CD14-positive monocyte (primary cell): ENCODE results near the gene PPP1R3C. TPM values are rescaled to one million over a fixed set of nuclear protein-coding genes. Genes with fewer than 3 reads are reported as not detected.

ENCODE experiments used
- DNase-seq, 3 donors: peaks; one replicate each; pipeline ENCODE4 v3.0.0-alpha.2; 2011 to 2022
- H2AFZ ChIP-seq: 2 replicates; pipeline ENCODE4 v1.6.0; 2012; ENCODE audit warnings: mild to moderate bottlenecking, low read depth, low read length, inconsistent platforms; ENCODE audit not compliant: insufficient read depth, poor library complexity, severe bottlenecking
- H3K27ac ChIP-seq, 2 donors: 1 replicate in 1 of 2; 2 replicates in 1 of 2; pipeline ENCODE4 v1.5.1; 2012 to 2013; ENCODE audit warnings: low read length in 2 of 2, control low read depth in 1 of 2, inconsistent platforms in 1 of 2, low read depth in 1 of 2, mild to moderate bottlenecking in 1 of 2
- H3K27me3 ChIP-seq, 2 donors: one replicate each; pipeline versions ENCODE4 v1.6.0 to v1.6.1; 2011 to 2013; ENCODE audit warnings: low read length in 2 of 2; ENCODE audit not compliant: control insufficient read depth in 2 of 2, insufficient read depth in 2 of 2
- H3K36me3 ChIP-seq, 2 donors: replicated peaks in 1 of 2; 1 replicate in 1 of 2; 2 replicates in 1 of 2; pipeline versions ENCODE4 v1.5.1 to v1.6.1; 2012 to 2013; ENCODE audit warnings: low read length in 2 of 2, control low read depth in 1 of 2, inconsistent platforms in 1 of 2, mild to moderate bottlenecking in 1 of 2; ENCODE audit not compliant: insufficient read depth in 2 of 2, control insufficient read depth in 1 of 2
- H3K4me1 ChIP-seq, 2 donors: 1 replicate in 1 of 2; 2 replicates in 1 of 2; pipeline versions ENCODE4 v1.5.1 to v1.6.1; 2012 to 2013; ENCODE audit warnings: low read length in 2 of 2, control low read depth in 1 of 2, inconsistent platforms in 1 of 2, mild to moderate bottlenecking in 1 of 2, moderate library complexity in 1 of 2; ENCODE audit not compliant: insufficient read depth in 2 of 2, control insufficient read depth in 1 of 2
- H3K4me2 ChIP-seq: replicated peaks from 2 replicates; pipeline ENCODE3; 2012; ENCODE audit warnings: low read length, moderate library complexity, mild to moderate bottlenecking; ENCODE audit not compliant: poor library complexity, severe bottlenecking; ENCODE audit errors: extremely low read depth
- H3K4me3 ChIP-seq, 3 experiments: fragments of 200-600 bp in 1 of 3; sonication (generic) in 1 of 3; replicated peaks in 1 of 3; 1 replicate in 2 of 3; 2 replicates in 1 of 3; pipeline ENCODE4 v1.5.1; 2011 to 2013; ENCODE audit warnings: low read length in 3 of 3, mild to moderate bottlenecking in 3 of 3, control low read depth in 2 of 3, low read depth in 2 of 3, inconsistent platforms in 1 of 3, moderate library complexity in 1 of 3
- H3K79me2 ChIP-seq: 2 replicates; pipeline ENCODE4 v1.6.0; 2012; ENCODE audit warnings: mild to moderate bottlenecking, control low read depth, inconsistent platforms, low read length, moderate library complexity; ENCODE audit not compliant: insufficient read depth
- H3K9ac ChIP-seq: 2 replicates; pipeline ENCODE4 v1.6.0; 2017; ENCODE audit warnings: low read length, mild to moderate bottlenecking; ENCODE audit not compliant: insufficient read depth, poor library complexity, severe bottlenecking
- H3K9me3 ChIP-seq, 2 donors: replicated peaks in 1 of 2; 1 replicate in 1 of 2; 2 replicates in 1 of 2; pipeline versions ENCODE4 v1.5.1 to v1.6.1; 2012 to 2013; ENCODE audit warnings: low read length in 2 of 2, control low read depth in 1 of 2; ENCODE audit not compliant: control insufficient read depth in 1 of 2, insufficient read depth in 1 of 2
- H4K20me1 ChIP-seq: 2 replicates; pipeline ENCODE4 v1.6.0; 2012; ENCODE audit warnings: mild to moderate bottlenecking, low read length, control low read depth, moderate library complexity; ENCODE audit not compliant: insufficient read depth
- H3K27ac Mint-ChIP-seq, 7 donors: one replicate each; pipeline ENCODE4 v1.8.0; 2020; ENCODE audit warnings: mild to moderate bottlenecking in 7 of 7, mixed read lengths in 7 of 7, moderate library complexity in 6 of 7, inconsistent platforms in 2 of 7
- H3K27me3 Mint-ChIP-seq, 3 donors: one replicate each; pipeline ENCODE4 v1.8.0; 2021 to 2022; ENCODE audit warnings: low read depth in 3 of 3, mild to moderate bottlenecking in 3 of 3, mixed read lengths in 3 of 3, moderate library complexity in 3 of 3, inconsistent platforms in 1 of 3
- H3K36me3 Mint-ChIP-seq, 2 donors: one replicate each; pipeline ENCODE4 v1.8.0; 2020; ENCODE audit warnings: mixed read lengths in 2 of 2, inconsistent platforms in 1 of 2, mild to moderate bottlenecking in 1 of 2
- H3K4me1 Mint-ChIP-seq: one replicate; pipeline ENCODE4 v1.8.0; 2020; ENCODE audit warnings: mild to moderate bottlenecking, mixed read lengths
- H3K4me3 Mint-ChIP-seq, 2 donors: one replicate each; pipeline ENCODE4 v1.8.0; 2020; ENCODE audit warnings: mild to moderate bottlenecking in 2 of 2, mixed read lengths in 2 of 2, moderate library complexity in 1 of 2
- H3K9me3 Mint-ChIP-seq, 7 donors: one replicate each; pipeline ENCODE4 v1.8.0; 2020 to 2022; ENCODE audit warnings: mixed read lengths in 7 of 7, mild to moderate bottlenecking in 6 of 7, moderate library complexity in 6 of 7, inconsistent platforms in 2 of 7
- whole genome bisulfite sequencing: methylation state at CpG from one replicate; pipeline ENCODE4 v1.1.5; 2013; ENCODE audit warnings: missing lambda C conversion rate; ENCODE audit not compliant: insufficient coverage; 5-methylcytosine and 5-hydroxymethylcytosine counted together
- intact Hi-C, 2 donors: fragments of 100-400 bp; cut with micrococcal nuclease; formaldehyde crosslinking; loops; one replicate each; pipeline versions ENCODE4 v1.15.0 to v1.15.1; 2023
- polyA plus RNA-seq, 3 donors: library from polyadenylated mRNA; depleted of rRNA in 1 of 3; unstranded in 2 of 3; stranded (reverse) in 1 of 3; fragments of 300-500 nt in 2 of 3; fragments of >200 nt in 1 of 3; fragmentation: Illumina TruSeq in 2 of 3; gene quantifications; 1 replicate in 2 of 3; 2 replicates in 1 of 3; pipeline ENCODE4 v1.2.3, GENCODE V29; 2012 to 2021
- TF ChIP-seq, protein P1 (sequence below): fragments of 200-600 bp; IDR thresholded peaks from one replicate; pipeline ENCODE4 v1.8.0; 2022; ENCODE audit warnings: antibody characterized with exemption, mild to moderate bottlenecking

The PPP1R3C gene
- polyA plus RNA-seq, 3 donors: not detected

DNA sequence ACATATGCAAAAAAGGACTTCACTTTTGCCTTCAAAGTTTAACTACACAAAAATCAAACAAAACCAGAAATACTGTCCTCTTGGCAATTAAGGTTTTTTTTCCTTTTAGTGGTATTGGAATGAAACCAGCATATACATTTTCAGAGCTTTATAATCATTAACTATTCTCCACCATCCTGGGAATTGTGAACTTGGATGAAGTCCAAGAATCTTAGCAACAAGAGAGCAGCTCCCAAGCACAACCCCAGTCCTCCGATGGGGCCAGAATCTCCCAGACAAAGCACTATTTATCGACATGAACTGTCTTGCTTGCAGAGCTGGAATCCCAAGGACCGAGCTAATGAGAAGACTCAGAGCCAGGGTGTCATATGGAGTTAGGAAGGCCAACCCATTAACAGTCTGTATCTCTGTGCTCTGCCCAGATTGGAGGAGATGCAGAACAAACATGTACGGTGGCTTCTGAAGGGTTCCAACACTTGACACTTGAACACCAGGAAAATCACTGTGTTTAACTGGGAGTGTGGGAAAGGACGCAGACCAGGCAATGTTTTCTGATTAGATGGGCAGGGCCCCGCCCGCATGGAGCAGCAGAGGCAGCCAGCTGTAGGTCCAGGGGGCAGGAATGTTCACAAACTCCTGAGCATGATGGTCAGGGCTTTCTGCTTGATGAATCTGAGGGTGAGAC lies 35.5 kb downstream of the PPP1R3C start:
- Histone ChIP-seq H3K4me2 (no peak overlapping the region), H4K20me1 (no peaks in the 10 kb centered on the region), H3K9ac (no peak overlapping the region), H3K4me3 (no peak overlapping the region), H2AFZ (no peak overlapping the region), H3K27ac (no peak overlapping the region), H3K27me3 (no peaks in the 10 kb centered on the region), H3K79me2 (no peaks in the 10 kb centered on the region), H3K4me1 (no peaks in the 10 kb centered on the region), H3K9me3 (no peaks in the 10 kb centered on the region), H3K36me3 (no peaks in the 10 kb centered on the region)
- H3K36me3 Mint-ChIP-seq: no peaks in the 10 kb centered on the region
- H3K4me1 Mint-ChIP-seq: no peaks in the 10 kb centered on the region
- intact Hi-C loops: no loop called here
- peaks cover 1 to 8% (median 7%) of the 10 kb centered on the region in 3 donors for H3K27me3 Mint-ChIP-seq
- peaks cover 0 to 5% (median 0%) of the 10 kb centered on the region in 7 donors for H3K9me3 Mint-ChIP-seq
- H3K27ac Mint-ChIP-seq: no peak overlapping the region
- DNase-seq: no peak
- no peak overlapping the region for H3K4me3 Mint-ChIP-seq
- TF ChIP-seq, protein P1, sequence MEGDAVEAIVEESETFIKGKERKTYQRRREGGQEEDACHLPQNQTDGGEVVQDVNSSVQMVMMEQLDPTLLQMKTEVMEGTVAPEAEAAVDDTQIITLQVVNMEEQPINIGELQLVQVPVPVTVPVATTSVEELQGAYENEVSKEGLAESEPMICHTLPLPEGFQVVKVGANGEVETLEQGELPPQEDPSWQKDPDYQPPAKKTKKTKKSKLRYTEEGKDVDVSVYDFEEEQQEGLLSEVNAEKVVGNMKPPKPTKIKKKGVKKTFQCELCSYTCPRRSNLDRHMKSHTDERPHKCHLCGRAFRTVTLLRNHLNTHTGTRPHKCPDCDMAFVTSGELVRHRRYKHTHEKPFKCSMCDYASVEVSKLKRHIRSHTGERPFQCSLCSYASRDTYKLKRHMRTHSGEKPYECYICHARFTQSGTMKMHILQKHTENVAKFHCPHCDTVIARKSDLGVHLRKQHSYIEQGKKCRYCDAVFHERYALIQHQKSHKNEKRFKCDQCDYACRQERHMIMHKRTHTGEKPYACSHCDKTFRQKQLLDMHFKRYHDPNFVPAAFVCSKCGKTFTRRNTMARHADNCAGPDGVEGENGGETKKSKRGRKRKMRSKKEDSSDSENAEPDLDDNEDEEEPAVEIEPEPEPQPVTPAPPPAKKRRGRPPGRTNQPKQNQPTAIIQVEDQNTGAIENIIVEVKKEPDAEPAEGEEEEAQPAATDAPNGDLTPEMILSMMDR: no peak
- WGBS: 93% methylated on average over 7 of the region's 7 CpGs

DNA sequence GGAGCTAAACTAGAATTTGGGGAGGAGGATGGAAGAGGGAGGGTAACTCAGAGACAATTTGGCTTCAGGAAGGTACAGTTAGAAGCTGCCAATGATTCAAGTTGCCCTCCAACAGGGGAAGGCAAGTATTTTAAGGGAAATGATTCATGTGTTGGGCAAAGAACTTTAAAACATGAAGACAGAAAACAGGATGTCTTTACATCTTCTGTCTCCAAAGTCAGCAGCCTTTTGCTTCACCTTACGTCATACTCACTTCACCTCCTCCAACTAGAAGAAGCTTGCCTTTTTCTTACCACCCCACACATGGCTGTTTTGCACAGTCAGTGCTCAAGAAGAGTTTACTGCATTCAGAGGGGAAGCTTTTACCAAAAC lies 36.1 kb downstream of the PPP1R3C start:
- 50% methylated on average over 1 of the region's 1 CpG for WGBS
- TF ChIP-seq, protein P1: no peak
- Histone ChIP-seq H3K36me3 (no peaks in the 10 kb centered on the region), H4K20me1 (no peaks in the 10 kb centered on the region), H3K4me2 (no peak overlapping the region), H3K27ac (no peak overlapping the region), H3K9me3 (no peaks in the 10 kb centered on the region), H3K4me1 (no peaks in the 10 kb centered on the region), H3K4me3 (no peak overlapping the region), H2AFZ (no peak overlapping the region), H3K79me2 (no peaks in the 10 kb centered on the region), H3K27me3 (no peaks in the 10 kb centered on the region), H3K9ac (no peak overlapping the region)
- no peak overlapping the region for H3K4me3 Mint-ChIP-seq
- no peak for DNase-seq
- peaks cover 1 to 8% (median 7%) of the 10 kb centered on the region in 3 donors for H3K27me3 Mint-ChIP-seq
- intact Hi-C loops: no loop called here
- H3K4me1 Mint-ChIP-seq: no peaks in the 10 kb centered on the region
- peaks cover 0 to 5% (median 0%) of the 10 kb centered on the region in 7 donors for H3K9me3 Mint-ChIP-seq
- H3K27ac Mint-ChIP-seq: no peak overlapping the region
- H3K36me3 Mint-ChIP-seq: no peaks in the 10 kb centered on the region
